Measurements from ENCODE around the gene C9orf152. TPM values are rescaled to one million over a fixed set of nuclear protein-coding genes. Genes with fewer than 3 reads are reported as not detected.
"Not testable (repeated sequence)": the region's sequence is repeated elsewhere in the genome, so short reads cannot be mapped to it uniquely, and the experiment has no call there.

The C9orf152 gene
- total RNA-seq, 1 donor from 2014 or later: not detected

DNA sequence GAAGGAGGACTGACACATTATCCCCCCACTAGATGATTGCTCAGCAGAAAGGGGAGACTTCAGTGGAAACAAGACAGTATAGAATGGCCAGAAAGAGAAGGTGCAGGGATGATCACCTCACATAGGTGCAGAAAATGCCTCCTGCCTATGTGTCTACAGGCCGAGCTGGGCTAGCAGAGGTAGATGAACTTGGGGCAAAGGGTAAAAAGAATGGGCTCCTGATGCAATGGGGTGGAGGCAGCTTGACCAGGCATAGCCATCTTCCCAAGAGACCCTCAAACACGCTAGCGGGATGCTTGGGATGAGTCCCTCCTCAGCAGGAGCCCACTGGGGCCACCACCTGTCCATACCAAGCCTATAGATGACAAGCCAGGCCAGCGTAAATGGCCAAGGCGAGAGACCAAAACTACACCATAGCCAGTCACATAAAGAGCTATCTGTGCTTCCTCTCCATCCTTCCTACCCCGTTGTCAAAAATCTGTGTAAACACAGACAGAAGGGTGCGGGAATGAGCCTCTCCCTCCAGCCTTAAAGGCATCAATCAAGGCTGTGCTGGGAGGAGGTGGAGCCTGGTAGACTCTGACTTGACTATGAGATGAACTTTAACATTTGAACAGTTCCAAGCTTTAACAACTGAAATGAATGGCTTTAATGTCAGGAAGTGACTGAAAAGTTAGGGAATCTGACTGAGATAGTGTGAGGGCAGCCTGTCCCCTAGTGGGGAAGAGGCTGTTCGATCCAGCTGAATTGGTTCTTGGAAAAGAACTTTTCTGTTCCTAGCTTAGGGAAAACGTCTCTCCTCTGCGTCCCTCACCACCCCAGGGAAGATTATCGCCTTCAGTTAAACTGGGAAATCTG lies 10.4 kb downstream of the C9orf152 start:
- Mint-ChIP-seq H3K4me3 (ENCODE audit: unreplicated experiment) (no peak overlapping the region), H3K9me3 (ENCODE audit: unreplicated experiment) (no peaks in the 10 kb centered on the region), H3K27me3 (ENCODE audit: unreplicated experiment) (peaks cover 5% of the 10 kb centered on the region), H3K27ac (ENCODE audit: unreplicated experiment) (no peak overlapping the region), H3K36me3 (ENCODE audit: unreplicated experiment) (no peaks in the 10 kb centered on the region), H3K4me1 (ENCODE audit: unreplicated experiment) (peaks cover 6% of the 10 kb centered on the region)
- TF ChIP-seq, protein P1, sequence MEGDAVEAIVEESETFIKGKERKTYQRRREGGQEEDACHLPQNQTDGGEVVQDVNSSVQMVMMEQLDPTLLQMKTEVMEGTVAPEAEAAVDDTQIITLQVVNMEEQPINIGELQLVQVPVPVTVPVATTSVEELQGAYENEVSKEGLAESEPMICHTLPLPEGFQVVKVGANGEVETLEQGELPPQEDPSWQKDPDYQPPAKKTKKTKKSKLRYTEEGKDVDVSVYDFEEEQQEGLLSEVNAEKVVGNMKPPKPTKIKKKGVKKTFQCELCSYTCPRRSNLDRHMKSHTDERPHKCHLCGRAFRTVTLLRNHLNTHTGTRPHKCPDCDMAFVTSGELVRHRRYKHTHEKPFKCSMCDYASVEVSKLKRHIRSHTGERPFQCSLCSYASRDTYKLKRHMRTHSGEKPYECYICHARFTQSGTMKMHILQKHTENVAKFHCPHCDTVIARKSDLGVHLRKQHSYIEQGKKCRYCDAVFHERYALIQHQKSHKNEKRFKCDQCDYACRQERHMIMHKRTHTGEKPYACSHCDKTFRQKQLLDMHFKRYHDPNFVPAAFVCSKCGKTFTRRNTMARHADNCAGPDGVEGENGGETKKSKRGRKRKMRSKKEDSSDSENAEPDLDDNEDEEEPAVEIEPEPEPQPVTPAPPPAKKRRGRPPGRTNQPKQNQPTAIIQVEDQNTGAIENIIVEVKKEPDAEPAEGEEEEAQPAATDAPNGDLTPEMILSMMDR (IDR thresholded peaks at IDR 0.05): peak; percentile 47
- no peak for DNase-seq (ENCODE audit: extremely low spot score, unreplicated experiment)

- not testable (repeated sequence) for H3K9me3 Mint-ChIP-seq (ENCODE audit: unreplicated experiment); H3K27ac Mint-ChIP-seq (ENCODE audit: unreplicated experiment); DNase-seq (ENCODE audit: extremely low spot score, unreplicated experiment); H3K4me1 Mint-ChIP-seq (ENCODE audit: unreplicated experiment); H3K4me3 Mint-ChIP-seq (ENCODE audit: unreplicated experiment); H3K27me3 Mint-ChIP-seq (ENCODE audit: unreplicated experiment); H3K36me3 Mint-ChIP-seq (ENCODE audit: unreplicated experiment)
These were observed 11.9 kb downstream of the C9orf152 start for GRCh38 chr9:110196084-110196499.

GRCh38 chr9:110192531-110193261 lies 15.3 kb downstream of the C9orf152 start:
- H3K4me3 Mint-ChIP-seq (ENCODE audit: unreplicated experiment): no peak overlapping the region
- H3K4me1 Mint-ChIP-seq (ENCODE audit: unreplicated experiment): peaks cover 9% of the 10 kb centered on the region
- TF ChIP-seq, protein P1 (IDR thresholded peaks at IDR 0.05): no peak
- H3K27me3 Mint-ChIP-seq (ENCODE audit: unreplicated experiment): no peaks in the 10 kb centered on the region
- no peak for DNase-seq (ENCODE audit: extremely low spot score, unreplicated experiment)
- H3K36me3 Mint-ChIP-seq (ENCODE audit: unreplicated experiment): no peaks in the 10 kb centered on the region
- H3K27ac Mint-ChIP-seq (ENCODE audit: unreplicated experiment): peak overlapping the region; percentile 82
- no peaks in the 10 kb centered on the region for H3K9me3 Mint-ChIP-seq (ENCODE audit: unreplicated experiment)

- H3K27me3 Mint-ChIP-seq (ENCODE audit: unreplicated experiment): peaks cover 3% of the 10 kb centered on the region
- H3K4me3 Mint-ChIP-seq (ENCODE audit: unreplicated experiment): no peak overlapping the region
- H3K4me1 Mint-ChIP-seq (ENCODE audit: unreplicated experiment): peaks cover 9% of the 10 kb centered on the region
- TF ChIP-seq, protein P1 (IDR thresholded peaks at IDR 0.05): no peak
- DNase-seq (ENCODE audit: extremely low spot score, unreplicated experiment): no peak
- H3K36me3 Mint-ChIP-seq (ENCODE audit: unreplicated experiment): no peaks in the 10 kb centered on the region
- no peaks in the 10 kb centered on the region for H3K9me3 Mint-ChIP-seq (ENCODE audit: unreplicated experiment)
- no peak overlapping the region for H3K27ac Mint-ChIP-seq (ENCODE audit: unreplicated experiment)
These were observed 16.3 kb downstream of the C9orf152 start for GRCh38 chr9:110191615-110192014.

GRCh38 chr9:110189559-110190320 lies 18.2 kb downstream of the C9orf152 start:
- TF ChIP-seq, protein P1 (IDR thresholded peaks at IDR 0.05): no peak
- Mint-ChIP-seq H3K36me3 (ENCODE audit: unreplicated experiment) (no peaks in the 10 kb centered on the region), H3K4me3 (ENCODE audit: unreplicated experiment) (no peak overlapping the region), H3K27me3 (ENCODE audit: unreplicated experiment) (peaks cover 3% of the 10 kb centered on the region), H3K27ac (ENCODE audit: unreplicated experiment) (no peak overlapping the region), H3K9me3 (ENCODE audit: unreplicated experiment) (no peaks in the 10 kb centered on the region), H3K4me1 (ENCODE audit: unreplicated experiment) (peaks cover 9% of the 10 kb centered on the region)
- DNase-seq (ENCODE audit: extremely low spot score, unreplicated experiment): no peak

Data from osteocyte (in vitro differentiated cells).